Chondrocyte (in vitro differentiated cells): ENCODE data around the gene ZCCHC24. TPM values are rescaled to one million over a fixed set of nuclear protein-coding genes. Genes with fewer than 3 reads are reported as not detected.

Source experiments
- DNase-seq: peaks from one replicate; pipeline ENCODE4 v3.0.0; 2021; ENCODE audit warnings: mixed read lengths, low spot score
- H3K27ac Mint-ChIP-seq: one replicate; pipeline ENCODE4 v1.8.0; 2021; ENCODE audit warnings: mild to moderate bottlenecking, moderate library complexity, mixed read lengths; ENCODE audit not compliant: unreplicated experiment
- H3K27me3 Mint-ChIP-seq: 2 replicates; pipeline ENCODE4 v1.8.0; 2021; ENCODE audit warnings: low read depth, mixed read lengths
- H3K36me3 Mint-ChIP-seq: 2 replicates; pipeline ENCODE4 v1.8.0; 2021; ENCODE audit warnings: low read depth, mixed read lengths
- H3K4me1 Mint-ChIP-seq: 2 replicates; pipeline ENCODE4 v1.8.0; 2021; ENCODE audit warnings: low read depth, mild to moderate bottlenecking, mixed read lengths
- H3K4me3 Mint-ChIP-seq: one replicate; pipeline ENCODE4 v1.8.0; 2021; ENCODE audit warnings: mild to moderate bottlenecking, moderate library complexity, mixed read lengths; ENCODE audit not compliant: unreplicated experiment
- H3K9me3 Mint-ChIP-seq: 2 replicates; pipeline ENCODE4 v1.8.0; 2021; ENCODE audit warnings: low read depth, mixed read lengths
- CTCF ChIP-seq: fragments of 200-600 bp; sonication (generic); IDR thresholded peaks from 2 replicates; pipeline ENCODE4 v1.5.0; 2021; ENCODE audit warnings: antibody characterized with exemption, mild to moderate bottlenecking, moderate library complexity
- total RNA-seq: library from RNA; stranded (reverse); gene quantifications from 3 replicates; pipeline ENCODE4 v1.2.1, GENCODE V29; 2021

The ZCCHC24 gene
- total RNA-seq, 1 donor from 2014 or later = 45.1 TPM

DNA sequence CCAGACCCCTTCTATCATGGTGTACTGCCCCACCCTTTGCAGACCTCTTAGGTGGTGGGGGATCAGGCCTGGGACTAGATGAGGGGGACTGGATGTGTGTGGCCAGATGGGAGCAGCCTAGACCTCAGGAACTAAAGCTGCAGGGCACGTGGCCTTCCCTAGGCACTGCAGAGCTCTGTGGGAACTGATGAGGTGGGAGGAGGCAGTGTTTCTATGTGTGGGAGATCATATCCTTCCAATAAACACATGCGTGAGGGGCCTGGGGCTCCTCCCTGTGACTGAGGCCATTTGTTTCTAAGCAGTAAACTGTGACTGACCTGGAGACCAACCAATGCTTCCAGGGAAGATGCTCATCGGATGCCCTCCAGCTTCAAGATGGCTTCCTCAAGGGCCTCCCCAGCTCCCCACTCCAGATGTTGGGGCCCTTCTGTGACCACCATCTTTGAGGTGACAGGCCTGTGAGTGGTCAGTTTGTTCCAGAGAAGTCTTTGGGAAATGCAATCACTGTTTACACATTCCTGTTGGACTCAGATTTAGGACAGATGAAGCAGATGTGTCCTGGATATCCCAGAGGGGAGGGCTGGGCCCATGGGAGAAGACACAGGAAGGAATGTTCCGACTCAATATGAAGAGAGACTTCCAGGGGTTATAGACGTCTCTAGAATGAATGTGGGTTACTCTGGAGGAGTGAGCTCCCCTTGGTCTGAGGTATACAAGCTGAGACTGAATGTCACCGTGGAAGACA, 23.6 kb upstream of the ZCCHC24 start:
- Mint-ChIP-seq H3K27ac (no peak overlapping the region), H3K27me3 (peaks cover 2% of the 10 kb centered on the region), H3K36me3 (no peaks in the 10 kb centered on the region), H3K9me3 (no peaks in the 10 kb centered on the region), H3K4me1 (peaks cover 16% of the 10 kb centered on the region), H3K4me3 (no peak overlapping the region)
- DNase-seq = no peak
- no peak for TF ChIP-seq CTCF

DNA sequence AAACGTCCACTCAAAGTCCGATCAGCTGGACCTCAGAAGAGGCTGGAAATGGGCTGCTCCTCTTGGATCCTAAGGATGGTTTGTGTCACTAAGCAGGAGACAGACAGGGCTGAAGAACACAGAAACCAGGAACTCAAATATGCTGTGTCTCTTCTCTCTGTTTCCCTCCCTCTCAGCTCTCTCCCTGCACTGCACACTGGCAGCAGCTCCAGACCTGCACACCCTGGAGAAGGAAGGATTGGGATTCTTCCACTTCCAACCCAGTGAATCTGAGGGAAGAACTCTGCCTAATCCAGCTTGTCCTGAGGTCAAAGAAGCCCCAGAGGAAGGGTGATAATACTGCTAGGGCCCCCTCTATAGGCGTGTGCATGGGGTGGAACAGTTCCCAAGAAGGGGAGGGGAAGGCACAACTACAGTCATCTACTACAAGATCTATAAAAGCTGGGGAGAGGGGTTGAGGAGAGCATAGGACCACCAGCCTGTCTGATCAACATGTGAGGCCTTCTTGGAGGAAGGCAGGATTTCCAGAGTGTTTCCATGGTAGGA, 22.7 kb upstream of the ZCCHC24 start:
- Mint-ChIP-seq H3K9me3 (no peaks in the 10 kb centered on the region), H3K4me3 (no peak overlapping the region), H3K27me3 (peaks cover 2% of the 10 kb centered on the region), H3K4me1 (peaks cover 16% of the 10 kb centered on the region), H3K36me3 (no peaks in the 10 kb centered on the region), H3K27ac (no peak overlapping the region)
- no peak for TF ChIP-seq CTCF
- DNase-seq = no peak

DNA sequence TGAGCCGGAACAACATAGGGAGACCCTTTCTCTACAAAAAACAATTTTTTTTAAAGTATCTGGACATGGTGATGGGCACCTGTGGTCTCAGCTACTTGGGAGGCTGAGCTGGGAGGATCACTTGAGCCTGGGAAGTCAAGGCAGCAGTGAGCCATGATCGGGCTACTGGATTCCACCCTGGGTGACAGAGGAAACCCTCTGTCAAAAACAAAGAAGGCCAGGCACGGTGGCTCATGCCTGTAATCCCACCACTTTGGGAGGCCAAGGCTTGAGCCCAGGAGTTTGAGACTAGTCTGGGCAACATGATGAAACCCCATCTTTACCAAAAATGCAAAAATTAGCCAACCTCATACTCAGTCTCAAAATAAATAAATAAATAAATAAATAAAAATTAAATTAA, 19.9 kb upstream of the ZCCHC24 start:
- TF ChIP-seq CTCF = no peak
- H3K27ac Mint-ChIP-seq = no peak overlapping the region

GRCh38 chr10:79463578-79464496, 18.4 kb upstream of the ZCCHC24 start:
- no peaks in the 10 kb centered on the region for H3K36me3 Mint-ChIP-seq
- no peak overlapping the region for H3K27ac Mint-ChIP-seq
- H3K9me3 Mint-ChIP-seq = no peaks in the 10 kb centered on the region
- no peak for TF ChIP-seq CTCF
- peaks cover 16% of the 10 kb centered on the region for H3K4me1 Mint-ChIP-seq
- H3K27me3 Mint-ChIP-seq = peaks cover 4% of the 10 kb centered on the region
- DNase-seq = no peak
- H3K4me3 Mint-ChIP-seq = no peak overlapping the region

More for the DNA sequence above, 19.9 kb upstream of the ZCCHC24 start:
- peaks cover 16% of the 10 kb centered on the region for H3K4me1 Mint-ChIP-seq
- no peaks in the 10 kb centered on the region for H3K9me3 Mint-ChIP-seq
- no peak for DNase-seq
- H3K4me3 Mint-ChIP-seq = no peak overlapping the region
- peaks cover 2% of the 10 kb centered on the region for H3K27me3 Mint-ChIP-seq
- no peaks in the 10 kb centered on the region for H3K36me3 Mint-ChIP-seq

- no peak for TF ChIP-seq CTCF
- Mint-ChIP-seq H3K27me3 (peaks cover 5% of the 10 kb centered on the region), H3K4me1 (peaks cover 9% of the 10 kb centered on the region), H3K9me3 (no peaks in the 10 kb centered on the region), H3K4me3 (no peak overlapping the region), H3K27ac (no peak overlapping the region), H3K36me3 (no peaks in the 10 kb centered on the region)
- DNase-seq = no peak
These were observed 15.3 kb upstream of the ZCCHC24 start for GRCh38 chr10:79460687-79461086.
